Gastroesophageal sphincter (tissue), 4 donors: ENCODE results near the gene LIX1. TPM values are rescaled to one million over a fixed set of nuclear protein-coding genes. Genes with fewer than 3 reads are reported as not detected.

ENCODE experiments used
- ATAC-seq: fragments of 150-250 bp; one replicate; pipeline ENCODE4 v1.9.1; 2016; ENCODE audit warnings: mild to moderate bottlenecking, moderate library complexity
- H3K27ac ChIP-seq, 4 donors: fragments of 200-600 bp; sonication (generic) in 3 of 4; 1 replicate in 3 of 4; 2 replicates in 1 of 4; pipeline ENCODE4 v1.5.1; 2016 to 2019
- H3K27me3 ChIP-seq: fragments of 200-600 bp; sonication (generic); one replicate; pipeline ENCODE4 v1.5.1; 2019
- H3K36me3 ChIP-seq, 2 donors: fragments of 200-600 bp; sonication (generic); one replicate each; pipeline ENCODE4 v1.5.1; 2019; ENCODE audit warnings: control low read depth in 1 of 2
- H3K4me1 ChIP-seq, 3 donors: fragments of 200-600 bp; sonication (generic); 1 replicate in 2 of 3; 2 replicates in 1 of 3; pipeline ENCODE4 v1.5.1; 2016 to 2019; ENCODE audit warnings: control low read depth in 2 of 3
- H3K4me3 ChIP-seq, 2 donors: fragments of 200-600 bp; sonication (generic); one replicate each; pipeline ENCODE4 v1.5.1; 2019; ENCODE audit warnings: mild to moderate bottlenecking in 1 of 2, moderate library complexity in 1 of 2
- H3K9me3 ChIP-seq, 3 donors: fragments of 200-600 bp; sonication (generic); one replicate each; pipeline ENCODE4 v1.5.1; 2017 to 2019; ENCODE audit warnings: control low read depth in 2 of 3
- EP300 ChIP-seq: sonication (generic); formaldehyde crosslinking; IDR thresholded peaks from one replicate; pipeline ENCODE4 v1.6.1; 2017; ENCODE audit warnings: antibody characterized with exemption, mild to moderate bottlenecking
- POLR2A ChIP-seq, 2 donors: fragments of 450-650 bp; IDR thresholded peaks; one replicate each; pipeline ENCODE4 v1.6.1; 2017; ENCODE audit warnings: antibody characterized with exemption in 2 of 2, mild to moderate bottlenecking in 2 of 2, moderate library complexity in 1 of 2
- POLR2AphosphoS5 ChIP-seq: sonication (generic); formaldehyde crosslinking; IDR thresholded peaks from one replicate; pipeline ENCODE4 v1.6.1; 2017; ENCODE audit warnings: antibody characterized with exemption
- WGBS, 2 donors: methylation state at CpG; one replicate each; pipeline ENCODE4 v1.1.5; 2018; ENCODE audit warnings: low coverage in 1 of 2; 5-methylcytosine and 5-hydroxymethylcytosine counted together
- total RNA-seq, 4 donors: library from RNA; depleted of rRNA; stranded (reverse); fragments of >200 nt; gene quantifications; one replicate each; pipeline ENCODE4 v1.1.0, GENCODE V29; 2016
- TF ChIP-seq, protein P1 (sequence below), 4 experiments: fragments of 200-600 bp in 2 of 4; fragments of 450-650 bp in 2 of 4; sonication (generic) in 1 of 4; IDR thresholded peaks; one replicate each; pipeline ENCODE4 v1.5.1; 2017 to 2019; ENCODE audit warnings: antibody characterized with exemption in 4 of 4, mild to moderate bottlenecking in 2 of 4, moderate library complexity in 2 of 4

The LIX1 gene
- total RNA-seq, 4 donors from 2014 or later, result 0.08 to 1.1 (median 0.67) TPM; not detected in 1

DNA sequence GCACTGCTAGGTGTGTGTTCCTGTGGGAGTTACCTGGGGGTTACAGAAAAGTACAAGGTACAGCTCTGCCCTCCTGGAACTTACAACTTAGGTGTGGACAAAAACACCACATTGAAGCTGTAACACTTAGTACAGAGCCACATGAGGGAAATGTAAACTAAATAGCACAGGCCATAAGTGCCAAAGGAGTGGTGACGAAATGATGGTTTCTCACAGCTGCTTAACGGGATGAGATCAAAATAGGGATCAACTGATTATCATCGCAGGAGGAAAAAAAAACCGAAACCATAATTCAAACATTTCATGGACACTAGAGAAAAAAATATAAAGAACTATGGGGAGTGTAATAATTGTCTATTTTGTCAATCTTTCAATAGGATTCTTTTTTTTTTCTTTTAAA, 5.9 kb downstream of the LIX1 start:
- Histone ChIP-seq H3K36me3 (no peaks in the 10 kb centered on the region), H3K4me1 (no peaks in the 10 kb centered on the region), H3K27ac (no peak overlapping the region), H3K9me3 (no peaks in the 10 kb centered on the region), H3K27me3 (no peaks in the 10 kb centered on the region), H3K4me3 (no peak overlapping the region)
- WGBS, 2 donors, result 82 to 92% methylated on average over 3 to 4 of the region's 4 CpGs
- ATAC-seq, result no peak
- TF ChIP-seq, protein P1, sequence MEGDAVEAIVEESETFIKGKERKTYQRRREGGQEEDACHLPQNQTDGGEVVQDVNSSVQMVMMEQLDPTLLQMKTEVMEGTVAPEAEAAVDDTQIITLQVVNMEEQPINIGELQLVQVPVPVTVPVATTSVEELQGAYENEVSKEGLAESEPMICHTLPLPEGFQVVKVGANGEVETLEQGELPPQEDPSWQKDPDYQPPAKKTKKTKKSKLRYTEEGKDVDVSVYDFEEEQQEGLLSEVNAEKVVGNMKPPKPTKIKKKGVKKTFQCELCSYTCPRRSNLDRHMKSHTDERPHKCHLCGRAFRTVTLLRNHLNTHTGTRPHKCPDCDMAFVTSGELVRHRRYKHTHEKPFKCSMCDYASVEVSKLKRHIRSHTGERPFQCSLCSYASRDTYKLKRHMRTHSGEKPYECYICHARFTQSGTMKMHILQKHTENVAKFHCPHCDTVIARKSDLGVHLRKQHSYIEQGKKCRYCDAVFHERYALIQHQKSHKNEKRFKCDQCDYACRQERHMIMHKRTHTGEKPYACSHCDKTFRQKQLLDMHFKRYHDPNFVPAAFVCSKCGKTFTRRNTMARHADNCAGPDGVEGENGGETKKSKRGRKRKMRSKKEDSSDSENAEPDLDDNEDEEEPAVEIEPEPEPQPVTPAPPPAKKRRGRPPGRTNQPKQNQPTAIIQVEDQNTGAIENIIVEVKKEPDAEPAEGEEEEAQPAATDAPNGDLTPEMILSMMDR (IDR thresholded peaks at IDR 0.05), result no peak
- TF ChIP-seq EP300 (no peak), POLR2AphosphoS5 (no peak), POLR2A (IDR thresholded peaks at IDR 0.05) (no peak)

- no peaks in the 10 kb centered on the region for H3K36me3 ChIP-seq
- H3K4me1 ChIP-seq, result no peaks in the 10 kb centered on the region
- no peaks in the 10 kb centered on the region for H3K9me3 ChIP-seq
- no peaks in the 10 kb centered on the region for H3K27me3 ChIP-seq
- no peak overlapping the region for H3K27ac ChIP-seq
- ATAC-seq, result no peak
- H3K4me3 ChIP-seq, result no peak overlapping the region
- 72 to 100% methylated on average over 1 to 2 of the region's 4 CpGs for WGBS, 2 donors
- TF ChIP-seq, protein P1 (IDR thresholded peaks at IDR 0.05), result no peak
- TF ChIP-seq POLR2AphosphoS5 (no peak), EP300 (no peak), POLR2A (IDR thresholded peaks at IDR 0.05) (no peak)
Measured at GRCh38 chr5:97135868-97136267, 6.5 kb downstream of the LIX1 start.

DNA sequence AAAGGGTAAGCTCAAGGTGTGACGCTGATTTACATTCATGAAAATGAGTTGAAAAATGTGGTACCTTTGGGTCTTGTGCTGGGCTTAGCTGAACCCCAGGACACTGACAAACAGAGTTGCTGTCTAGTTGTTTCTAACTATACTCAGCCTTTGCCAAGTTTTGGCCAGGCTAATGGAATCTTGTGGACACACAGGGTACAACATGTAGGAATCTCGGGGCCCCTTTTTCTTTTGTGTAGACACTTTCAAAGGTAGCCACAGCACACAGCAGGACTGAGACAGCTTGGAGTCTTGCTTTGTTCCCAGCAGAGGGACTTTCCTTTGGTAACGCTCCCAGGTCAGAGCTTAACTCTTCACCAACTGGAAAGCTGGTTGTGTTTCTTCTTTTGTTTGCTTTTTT, 7.8 kb downstream of the LIX1 start:
- H3K4me3 ChIP-seq, result no peak overlapping the region
- TF ChIP-seq EP300, result no peak
- TF ChIP-seq POLR2AphosphoS5, result no peak
- no peak for TF ChIP-seq POLR2A (IDR thresholded peaks at IDR 0.05)
- TF ChIP-seq, protein P1 (IDR thresholded peaks at IDR 0.05), result no peak
- no peaks in the 10 kb centered on the region for H3K27me3 ChIP-seq
- H3K36me3 ChIP-seq, result no peaks in the 10 kb centered on the region
- no peaks in the 10 kb centered on the region for H3K9me3 ChIP-seq
- H3K27ac ChIP-seq, result no peak overlapping the region
- ATAC-seq, result no peak
- no peaks in the 10 kb centered on the region for H3K4me1 ChIP-seq
- 74 to 92% methylated on average over 2 of the region's 3 CpGs for WGBS, 2 donors

DNA sequence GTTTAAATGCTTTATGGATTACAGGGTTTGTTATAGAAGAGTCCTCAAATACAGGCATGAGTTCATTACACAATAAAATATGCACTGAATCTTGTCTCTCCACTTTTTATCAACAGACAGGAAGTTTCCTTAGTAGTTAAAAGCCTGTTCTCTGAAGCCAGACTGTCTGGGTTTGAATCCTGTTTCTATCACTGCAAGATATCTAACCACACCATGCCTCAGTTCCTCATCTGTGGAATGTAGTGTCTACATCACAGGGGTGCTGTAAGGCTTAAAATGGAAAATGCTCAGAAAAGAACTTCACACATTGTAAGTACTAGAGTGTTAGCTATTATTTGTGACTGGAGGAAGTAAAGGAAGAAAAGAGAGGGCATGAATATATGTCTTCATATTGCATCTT, 9.3 kb downstream of the LIX1 start:
- Histone ChIP-seq H3K4me3 (no peak overlapping the region), H3K4me1 (no peaks in the 10 kb centered on the region), H3K27ac (no peak overlapping the region), H3K27me3 (no peaks in the 10 kb centered on the region), H3K36me3 (no peaks in the 10 kb centered on the region), H3K9me3 (no peaks in the 10 kb centered on the region)
- no peak for ATAC-seq
- no peak for TF ChIP-seq POLR2AphosphoS5
- no peak for TF ChIP-seq POLR2A (IDR thresholded peaks at IDR 0.05)
- TF ChIP-seq EP300, result no peak
- TF ChIP-seq, protein P1 (IDR thresholded peaks at IDR 0.05), result no peak

GRCh38 chr5:97131921-97132320, 10.5 kb downstream of the LIX1 start:
- no peak overlapping the region for H3K27ac ChIP-seq
- no peaks in the 10 kb centered on the region for H3K36me3 ChIP-seq
- no peak overlapping the region for H3K4me3 ChIP-seq
- 53 to 73% methylated on average over 4 to 5 of the region's 5 CpGs for WGBS, 2 donors
- H3K27me3 ChIP-seq, result no peaks in the 10 kb centered on the region
- no peaks in the 10 kb centered on the region for H3K4me1 ChIP-seq
- no peak for ATAC-seq
- H3K9me3 ChIP-seq, result no peaks in the 10 kb centered on the region
- TF ChIP-seq, protein P1 (IDR thresholded peaks at IDR 0.05), result no peak
- TF ChIP-seq POLR2A (IDR thresholded peaks at IDR 0.05) (no peak), EP300 (no peak), POLR2AphosphoS5 (no peak)
